Measurements from ENCODE around the gene CLBA1.
A peak's percentile ranks its signal among the peaks of the same experiment; 100 is the strongest.

CLBA1 gene

GRCh38 chr14:104971447-104972240 is 13.9 kb upstream of the CLBA1 start:
- WGBS: 95% methylated on average over 12 of the region's 12 CpGs
- H3K9ac ChIP-seq (ENCODE audit: low read length): peak overlapping the region; percentile 91

DNA sequence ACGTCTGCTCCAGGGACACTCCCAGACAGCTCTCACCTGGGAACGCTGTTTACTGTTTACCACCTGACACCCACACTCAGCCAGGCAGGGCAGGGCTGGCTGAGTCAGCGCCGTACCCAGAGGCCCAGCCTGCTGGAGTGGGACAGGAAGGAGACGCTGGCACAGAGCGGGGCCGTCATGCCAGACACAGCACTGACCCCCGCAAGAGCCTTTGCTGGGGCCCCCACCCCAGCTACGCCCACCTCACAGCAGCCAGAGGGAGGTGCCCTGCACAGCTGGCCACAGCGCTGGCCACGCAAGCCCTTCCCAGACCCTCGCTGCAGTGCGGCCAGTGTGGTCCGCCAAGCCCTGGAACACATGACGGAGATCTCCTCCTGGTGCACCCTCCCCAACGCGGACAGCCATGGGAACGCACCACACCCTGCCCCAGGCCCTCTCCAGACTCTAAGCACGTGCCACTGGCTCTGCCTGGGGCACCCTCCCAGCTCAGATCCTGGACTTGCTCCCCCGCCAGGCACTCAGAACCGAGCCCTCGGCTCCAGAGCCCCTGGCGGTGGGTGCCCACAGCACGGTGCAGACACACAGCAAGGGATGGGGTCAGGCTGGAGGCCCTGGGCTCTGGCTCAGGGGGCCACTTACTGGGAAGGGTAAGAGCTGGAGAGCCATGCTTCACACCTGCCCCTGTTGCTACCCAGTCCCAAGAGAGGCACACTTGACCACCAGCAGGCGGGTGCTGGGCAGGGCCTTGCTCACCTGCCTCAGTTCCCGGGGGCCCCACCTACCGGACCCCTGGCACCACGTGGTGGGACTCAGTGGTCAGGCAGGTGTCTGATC is 13.1 kb upstream of the CLBA1 start:
- H3K23ac ChIP-seq (ENCODE audit: low read length in 2 of 2): no peak overlapping the region
- peak overlapping the region; percentile 32 for H2AFZ ChIP-seq (ENCODE audit: low read depth, low read length)
- peak overlapping the region; percentile 74 for H2BK5ac ChIP-seq (ENCODE audit: low read depth, low read length, poor library complexity, severe bottlenecking)
- peaks cover 97% of the 10 kb centered on the region for H3K4me1 ChIP-seq (ENCODE audit: control insufficient read depth, insufficient read depth, low read depth, low read length)
- WGBS: 72% methylated on average over 28 of the region's 28 CpGs
- H4K8ac ChIP-seq (ENCODE audit: low read length): peak overlapping the region; percentile 84
- no peak overlapping the region for H3K4me2 ChIP-seq (ENCODE audit: low read length, poor library complexity, severe bottlenecking)
- H3K79me1 ChIP-seq (replicated peaks; ENCODE audit: low read length, poor library complexity, severe bottlenecking): peaks cover 17% of the 10 kb centered on the region
- H3K27ac ChIP-seq (ENCODE audit: low read length, poor library complexity, severe bottlenecking): peak overlapping the region; percentile 66
- H2BK12ac ChIP-seq (ENCODE audit: low read length in 2 of 2): peak overlapping the region; percentile 51 to 93
- peak overlapping the region; percentile 90 for H2BK15ac ChIP-seq (ENCODE audit: low read depth, poor library complexity, severe bottlenecking)
- H3K9me3 ChIP-seq (ENCODE audit: control insufficient read depth, low read length): no peaks in the 10 kb centered on the region
- H3K18ac ChIP-seq (ENCODE audit: low read depth in 1 of 2, low read length in 2 of 2): peak overlapping the region; percentile 58 to 86
- peak overlapping the region; percentile 97 for H4K91ac ChIP-seq (ENCODE audit: low read length)
- peak; percentile 28 for DNase-seq
- peak overlapping the region; percentile 47 to 89 for H3K4ac ChIP-seq (ENCODE audit: low read depth in 1 of 2, low read length in 2 of 2)
- H2AK5ac ChIP-seq (ENCODE audit: low read length, severe bottlenecking): peak overlapping the region; percentile 94
- peak overlapping the region in 1 of 2 experiments; percentile 66 for H3K4me3 ChIP-seq (ENCODE audit: insufficient read depth in 1 of 2, low read depth in 1 of 2, low read length in 2 of 2)
- H3K36me3 ChIP-seq (ENCODE audit: control insufficient read depth in 1 of 2, insufficient read depth in 2 of 2, low read depth in 1 of 2, low read length in 2 of 2): peaks cover 0 to 5% of the 10 kb centered on the region in 2 experiments
- peak overlapping the region; percentile 91 for H3K9ac ChIP-seq (ENCODE audit: low read length)
- peak overlapping the region; percentile 39 for H2BK120ac ChIP-seq (ENCODE audit: low read depth, low read length)
- no peaks in the 10 kb centered on the region for H3K27me3 ChIP-seq (ENCODE audit: control insufficient read depth in 1 of 2, insufficient read depth in 1 of 2, low read length in 2 of 2)
- H3K14ac ChIP-seq (ENCODE audit: low read length in 2 of 2): peak overlapping the region in 1 of 2 experiments; percentile 29

More at GRCh38 chr14:104971447-104972240, 13.9 kb upstream of the CLBA1 start:
- Histone ChIP-seq H3K4me1 (ENCODE audit: control insufficient read depth, insufficient read depth, low read depth, low read length) (peaks cover 97% of the 10 kb centered on the region), H3K27ac (ENCODE audit: low read length, poor library complexity, severe bottlenecking) (no peak overlapping the region), H3K18ac (ENCODE audit: low read depth in 1 of 2, low read length in 2 of 2) (peak overlapping the region; percentile 17 to 86), H3K9me3 (ENCODE audit: control insufficient read depth, low read length) (no peaks in the 10 kb centered on the region), H2BK120ac (ENCODE audit: low read depth, low read length) (peak overlapping the region; percentile 21), H3K4me3 (ENCODE audit: insufficient read depth in 1 of 2, low read depth in 1 of 2, low read length in 2 of 2) (peak overlapping the region in 1 of 2 experiments; percentile 98), H2BK15ac (ENCODE audit: low read depth, poor library complexity, severe bottlenecking) (no peak overlapping the region), H2AK5ac (ENCODE audit: low read length, severe bottlenecking) (peak overlapping the region; percentile 94), H4K91ac (ENCODE audit: low read length) (peak overlapping the region; percentile 90), H3K23ac (ENCODE audit: low read length in 2 of 2) (no peak overlapping the region), H3K4ac (ENCODE audit: low read depth in 1 of 2, low read length in 2 of 2) (peak overlapping the region in 1 of 2 experiments; percentile 5), H4K8ac (ENCODE audit: low read length) (no peak overlapping the region), H3K14ac (ENCODE audit: low read length in 2 of 2) (peak overlapping the region in 1 of 2 experiments; percentile 5), H3K4me2 (ENCODE audit: low read length, poor library complexity, severe bottlenecking) (no peak overlapping the region), H3K79me1 (replicated peaks; ENCODE audit: low read length, poor library complexity, severe bottlenecking) (peaks cover 16% of the 10 kb centered on the region), H2AFZ (ENCODE audit: low read depth, low read length) (no peak overlapping the region), H3K36me3 (ENCODE audit: control insufficient read depth in 1 of 2, insufficient read depth in 2 of 2, low read depth in 1 of 2, low read length in 2 of 2) (peaks cover 3 to 9% of the 10 kb centered on the region in 2 experiments), H3K27me3 (ENCODE audit: control insufficient read depth in 1 of 2, insufficient read depth in 1 of 2, low read length in 2 of 2) (no peaks in the 10 kb centered on the region), H2BK12ac (ENCODE audit: low read length in 2 of 2) (peak overlapping the region; percentile 22 to 43), H2BK5ac (ENCODE audit: low read depth, low read length, poor library complexity, severe bottlenecking) (no peak overlapping the region)
- no peak for DNase-seq

DNA sequence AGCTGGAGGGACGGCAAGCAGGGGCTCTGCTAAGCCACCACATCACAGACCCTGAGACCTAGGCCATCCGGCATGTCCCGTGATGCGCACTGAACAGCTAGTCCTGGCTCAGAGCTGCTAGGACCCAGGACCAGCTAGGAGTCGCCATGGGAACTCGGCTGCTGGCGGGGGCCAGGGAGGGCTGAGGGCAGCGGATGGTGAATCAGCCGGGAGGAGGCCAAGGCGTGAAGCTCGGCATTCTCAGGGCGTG is 12.5 kb upstream of the CLBA1 start:
- Histone ChIP-seq H3K23ac (ENCODE audit: low read length in 2 of 2) (no peak overlapping the region), H2BK5ac (ENCODE audit: low read depth, low read length, poor library complexity, severe bottlenecking) (no peak overlapping the region)
- peak; percentile 93 for DNase-seq

More for the DNA sequence above, 12.5 kb upstream of the CLBA1 start:
- peak overlapping the region in 1 of 2 experiments; percentile 66 for H3K4me3 ChIP-seq (ENCODE audit: insufficient read depth in 1 of 2, low read depth in 1 of 2, low read length in 2 of 2)
- peaks cover 96% of the 10 kb centered on the region for H3K4me1 ChIP-seq (ENCODE audit: control insufficient read depth, insufficient read depth, low read depth, low read length)
- H2AK5ac ChIP-seq (ENCODE audit: low read length, severe bottlenecking): peak overlapping the region; percentile 94
- H2BK120ac ChIP-seq (ENCODE audit: low read depth, low read length): peak overlapping the region; percentile 39
- 15% methylated on average over 12 of the region's 12 CpGs for WGBS
- no peaks in the 10 kb centered on the region for H3K27me3 ChIP-seq (ENCODE audit: control insufficient read depth in 1 of 2, insufficient read depth in 1 of 2, low read length in 2 of 2)
- H3K9ac ChIP-seq (ENCODE audit: low read length): peak overlapping the region; percentile 91
- peak overlapping the region; percentile 88 for H2BK15ac ChIP-seq (ENCODE audit: low read depth, poor library complexity, severe bottlenecking)
- H4K91ac ChIP-seq (ENCODE audit: low read length): peak overlapping the region; percentile 97
- no peak overlapping the region for H3K4me2 ChIP-seq (ENCODE audit: low read length, poor library complexity, severe bottlenecking)
- peak overlapping the region; percentile 51 to 93 for H2BK12ac ChIP-seq (ENCODE audit: low read length in 2 of 2)
- peaks cover 0 to 5% of the 10 kb centered on the region in 2 experiments for H3K36me3 ChIP-seq (ENCODE audit: control insufficient read depth in 1 of 2, insufficient read depth in 2 of 2, low read depth in 1 of 2, low read length in 2 of 2)
- peak overlapping the region; percentile 32 for H2AFZ ChIP-seq (ENCODE audit: low read depth, low read length)
- H3K14ac ChIP-seq (ENCODE audit: low read length in 2 of 2): no peak overlapping the region
- H3K27ac ChIP-seq (ENCODE audit: low read length, poor library complexity, severe bottlenecking): peak overlapping the region; percentile 86
- H3K79me1 ChIP-seq (replicated peaks; ENCODE audit: low read length, poor library complexity, severe bottlenecking): peaks cover 17% of the 10 kb centered on the region
- H4K8ac ChIP-seq (ENCODE audit: low read length): peak overlapping the region; percentile 84
- no peaks in the 10 kb centered on the region for H3K9me3 ChIP-seq (ENCODE audit: control insufficient read depth, low read length)
- H3K18ac ChIP-seq (ENCODE audit: low read depth in 1 of 2, low read length in 2 of 2): peak overlapping the region; percentile 58 to 86
- peak overlapping the region; percentile 47 to 58 for H3K4ac ChIP-seq (ENCODE audit: low read depth in 1 of 2, low read length in 2 of 2)
